Neutrophil (primary cell): ENCODE data around the gene MCL1.

Experiments used
- H3K27ac ChIP-seq: fragments of 200-600 bp; sonication (generic); 2 replicates; pipeline ENCODE4 v1.5.1; 2016; ENCODE audit warnings: mild to moderate bottlenecking, moderate library complexity
- H3K27me3 ChIP-seq: fragments of 200-600 bp; sonication (generic); 2 replicates; pipeline ENCODE4 v1.6.0; 2016; ENCODE audit warnings: mild to moderate bottlenecking
- H3K36me3 ChIP-seq: fragments of 200-600 bp; sonication (generic); 2 replicates; pipeline ENCODE4 v1.5.1; 2017
- H3K4me1 ChIP-seq, 2 experiments: fragments of 200-600 bp in 1 of 2; sonication (generic) in 1 of 2; 1 replicate in 1 of 2; 2 replicates in 1 of 2; pipeline versions ENCODE4 v1.5.1 to v1.6.1; 2013 to 2016; ENCODE audit warnings: low read depth in 1 of 2, low read length in 1 of 2, mild to moderate bottlenecking in 1 of 2, moderate library complexity in 1 of 2; ENCODE audit not compliant: control insufficient read depth in 1 of 2, insufficient read depth in 1 of 2
- H3K4me3 ChIP-seq, 2 experiments: fragments of 200-600 bp in 1 of 2; sonication (generic) in 1 of 2; 1 replicate in 1 of 2; 2 replicates in 1 of 2; pipeline ENCODE4 v1.5.1; 2013 to 2016; ENCODE audit warnings: low read depth in 1 of 2, low read length in 1 of 2, mild to moderate bottlenecking in 1 of 2, moderate library complexity in 1 of 2
- H3K9me3 ChIP-seq: fragments of 200-600 bp; sonication (generic); 2 replicates; pipeline ENCODE4 v1.5.1; 2016
- CTCF ChIP-seq: fragments of 200-600 bp; sonication (generic); IDR thresholded peaks from 2 replicates; pipeline ENCODE4 v1.5.1; 2016; ENCODE audit warnings: antibody characterized with exemption

MCL1 gene

GRCh38 chr1:150537732-150538684 lies 41.4 kb downstream of the MCL1 start:
- TF ChIP-seq CTCF = no peak
- Histone ChIP-seq H3K27ac (no peak overlapping the region), H3K36me3 (no peaks in the 10 kb centered on the region), H3K4me3 (no peak overlapping the region), H3K27me3 (no peaks in the 10 kb centered on the region), H3K9me3 (no peaks in the 10 kb centered on the region), H3K4me1 (no peaks in the 10 kb centered on the region)

- Histone ChIP-seq H3K4me3 (no peak overlapping the region), H3K27ac (no peak overlapping the region), H3K9me3 (no peaks in the 10 kb centered on the region), H3K27me3 (no peaks in the 10 kb centered on the region), H3K4me1 (no peaks in the 10 kb centered on the region), H3K36me3 (no peaks in the 10 kb centered on the region)
- no peak for TF ChIP-seq CTCF
Observed at GRCh38 chr1:150536836-150537731, 42.3 kb downstream of the MCL1 start.

- Histone ChIP-seq H3K9me3 (no peaks in the 10 kb centered on the region), H3K36me3 (no peaks in the 10 kb centered on the region), H3K27ac (no peak overlapping the region), H3K4me3 (no peak overlapping the region), H3K4me1 (no peaks in the 10 kb centered on the region), H3K27me3 (no peaks in the 10 kb centered on the region)
- TF ChIP-seq CTCF = no peak
Observed at GRCh38 chr1:150535511-150536287, 43.7 kb downstream of the MCL1 start.

GRCh38 chr1:150534002-150534401 lies 45.4 kb downstream of the MCL1 start:
- H3K4me1 ChIP-seq = no peaks in the 10 kb centered on the region
- no peak for TF ChIP-seq CTCF

GRCh38 chr1:150532860-150533259 lies 46.5 kb downstream of the MCL1 start:
- Histone ChIP-seq H3K36me3 (no peaks in the 10 kb centered on the region), H3K4me3 (no peak overlapping the region), H3K4me1 (no peaks in the 10 kb centered on the region), H3K27ac (no peak overlapping the region), H3K27me3 (no peaks in the 10 kb centered on the region), H3K9me3 (no peaks in the 10 kb centered on the region)
- no peak for TF ChIP-seq CTCF

More at GRCh38 chr1:150534002-150534401, 45.4 kb downstream of the MCL1 start:
- Histone ChIP-seq H3K27ac (no peak overlapping the region), H3K36me3 (no peaks in the 10 kb centered on the region), H3K27me3 (no peaks in the 10 kb centered on the region), H3K9me3 (no peaks in the 10 kb centered on the region), H3K4me3 (no peak overlapping the region)
